GM18508 (cell line): ENCODE data around the gene STAU1.
A peak's percentile ranks its signal among the peaks of the same experiment; 100 is the strongest.
"Not testable (repeated sequence)": the region's sequence is repeated elsewhere in the genome, so short reads cannot be mapped to it uniquely, and the experiment has no call there.

Experiments
- ATAC-seq: cut with Tn5 transposase; IDR thresholded peaks from one replicate; pipeline ENCODE4 v1.9.1; 2021; ENCODE audit warnings: moderate number of reproducible peaks; ENCODE audit not compliant: insufficient read depth, unreplicated experiment

The STAU1 gene

GRCh38 chr20:49187851-49188641, at the start of gene STAU1:
Gene STAU1 (minus strand): TSS chr20:49188334. CDS start chr20:49166201, 22,133 bp downstream.
- ATAC-seq = peak; percentile 54

- no peak for ATAC-seq
Measured at GRCh38 chr20:49237531-49237930, 49.4 kb upstream of the STAU1 start.

GRCh38 chr20:49236301-49236700, 48.2 kb upstream of the STAU1 start:
- ATAC-seq = no peak

- ATAC-seq = no peak
Measured at GRCh38 chr20:49234831-49235230, 46.7 kb upstream of the STAU1 start.

GRCh38 chr20:49233226-49233625, 45.1 kb upstream of the STAU1 start:
- ATAC-seq = no peak

- ATAC-seq = no peak
Measured at GRCh38 chr20:49231471-49231870, 43.3 kb upstream of the STAU1 start.

GRCh38 chr20:49230561-49231133, 42.5 kb upstream of the STAU1 start:
- ATAC-seq = no peak

- ATAC-seq = no peak
Measured at GRCh38 chr20:49230021-49230420, 41.9 kb upstream of the STAU1 start.

- ATAC-seq = no peak
Measured at GRCh38 chr20:49229381-49229780, 41.2 kb upstream of the STAU1 start.

GRCh38 chr20:49228676-49229075, 40.5 kb upstream of the STAU1 start:
- ATAC-seq = no peak

- ATAC-seq = no peak
Measured at GRCh38 chr20:49225896-49226295, 37.8 kb upstream of the STAU1 start.

GRCh38 chr20:49219924-49220831, 32.0 kb upstream of the STAU1 start:
- no peak for ATAC-seq

- peak; percentile 52 for ATAC-seq
Measured at GRCh38 chr20:49219091-49219923, 31.2 kb upstream of the STAU1 start, which contains the start of gene DDX27. Gene DDX27 (plus strand): TSS chr20:49219416. CDS start chr20:49219449, 33 bp downstream.

GRCh38 chr20:49218739-49219090, 30.6 kb upstream of the STAU1 start:
- not testable (repeated sequence) for ATAC-seq

GRCh38 chr20:49216991-49217578, 29.0 kb upstream of the STAU1 start:
- no peak for ATAC-seq

GRCh38 chr20:49215232-49215631, 27.1 kb upstream of the STAU1 start:
- no peak for ATAC-seq

GRCh38 chr20:49214571-49214970, 26.4 kb upstream of the STAU1 start:
- no peak for ATAC-seq

- ATAC-seq = no peak
Measured at GRCh38 chr20:49210757-49211110, 22.6 kb upstream of the STAU1 start.

- ATAC-seq = no peak
Measured at GRCh38 chr20:49210101-49210756, 22.1 kb upstream of the STAU1 start.
